SJSA1 (cell line): Measurements from ENCODE around the gene NCBP2L. TPM values are rescaled to one million over a fixed set of nuclear protein-coding genes. Genes with fewer than 3 reads are reported as not detected.

Source experiments
- DNase-seq, 2 experiments: peaks; one replicate each; pipeline ENCODE4 v3.0.0-alpha.2; 2015 to 2020; ENCODE audit warnings: low spot score in 2 of 2, low read depth in 1 of 2
- H3K27ac ChIP-seq: fragments of 250-450 bp; sonication (Bioruptor Pico); 2 replicates; pipeline ENCODE4 v1.5.1; 2020; ENCODE audit warnings: mild to moderate bottlenecking, moderate library complexity
- H3K27me3 ChIP-seq: fragments of 250-450 bp; sonication (Bioruptor Pico); replicated peaks from 2 replicates; pipeline ENCODE4 v1.5.1; 2020; ENCODE audit warnings: mild to moderate bottlenecking, moderate library complexity
- H3K36me3 ChIP-seq: fragments of 250-450 bp; sonication (Bioruptor Pico); 2 replicates; pipeline ENCODE4 v1.5.1; 2020; ENCODE audit warnings: mild to moderate bottlenecking
- H3K4me1 ChIP-seq: fragments of 250-450 bp; sonication (Bioruptor Pico); replicated peaks from 2 replicates; pipeline ENCODE4 v1.6.1; 2021; ENCODE audit warnings: mild to moderate bottlenecking
- H3K4me3 ChIP-seq: fragments of 250-450 bp; sonication (Bioruptor Pico); 2 replicates; pipeline ENCODE4 v1.5.1; 2020; ENCODE audit warnings: mild to moderate bottlenecking
- H3K9me3 ChIP-seq: fragments of 250-450 bp; sonication (Bioruptor Pico); replicated peaks from 2 replicates; pipeline ENCODE4 v1.5.1; 2020; ENCODE audit warnings: mild to moderate bottlenecking
- total RNA-seq: library from RNA; depleted of rRNA; stranded (reverse); fragments of >200 nt; shearing (Covaris generic); gene quantifications from 2 replicates; pipeline ENCODE4 v1.2.3, GENCODE V29; 2014; rRNA removed

Gene NCBP2L
- total RNA-seq, 1 experiment from 2014 or later, result not detected

DNA sequence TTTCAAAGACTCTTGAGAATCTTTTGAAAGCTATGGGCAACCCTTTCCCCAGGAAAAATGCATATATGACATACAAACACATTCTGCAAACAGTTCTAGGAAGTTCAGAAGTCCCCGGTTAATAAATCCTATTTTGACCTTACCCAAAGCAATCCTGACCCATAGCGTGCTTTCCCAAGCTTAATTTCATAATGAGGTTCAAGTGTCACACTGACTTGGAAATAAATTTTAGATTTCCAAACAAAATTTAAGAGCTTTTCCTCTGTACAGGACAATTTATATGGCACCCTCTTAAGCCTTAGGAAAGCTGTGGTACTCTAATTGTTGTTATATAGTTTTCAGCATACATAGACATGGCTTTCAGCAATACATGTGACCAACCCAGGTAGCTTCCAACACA, 59.4 kb downstream of the NCBP2L start:
- Histone ChIP-seq H3K27ac (no peak overlapping the region), H3K36me3 (no peaks in the 10 kb centered on the region), H3K4me1 (no peaks in the 10 kb centered on the region), H3K4me3 (no peak overlapping the region), H3K27me3 (no peaks in the 10 kb centered on the region), H3K9me3 (no peaks in the 10 kb centered on the region)
- DNase-seq, result no peak

DNA sequence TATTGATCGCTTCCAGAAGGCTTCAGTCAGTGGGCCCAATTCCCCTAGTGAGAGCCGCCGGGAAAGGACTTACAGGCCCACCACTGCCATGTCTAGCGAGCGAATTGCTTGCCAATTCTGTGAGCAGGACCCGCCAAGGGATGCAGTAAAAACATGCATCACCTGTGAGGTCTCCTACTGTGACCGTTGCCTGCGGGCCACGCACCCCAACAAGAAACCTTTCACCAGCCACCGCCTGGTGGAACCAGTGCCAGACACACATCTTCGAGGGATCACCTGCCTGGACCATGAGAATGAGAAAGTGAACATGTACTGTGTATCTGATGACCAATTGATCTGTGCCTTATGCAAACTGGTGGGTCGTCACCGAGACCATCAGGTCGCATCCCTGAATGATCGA, 63.4 kb downstream of the NCBP2L start:
- Histone ChIP-seq H3K4me3 (no peak overlapping the region), H3K4me1 (no peaks in the 10 kb centered on the region), H3K9me3 (no peaks in the 10 kb centered on the region), H3K36me3 (no peaks in the 10 kb centered on the region), H3K27me3 (no peaks in the 10 kb centered on the region), H3K27ac (no peak overlapping the region)
- DNase-seq, result no peak

- no peaks in the 10 kb centered on the region for H3K36me3 ChIP-seq
- H3K27me3 ChIP-seq, result no peaks in the 10 kb centered on the region
- no peak overlapping the region for H3K4me3 ChIP-seq
- H3K27ac ChIP-seq, result no peak overlapping the region
- no peaks in the 10 kb centered on the region for H3K9me3 ChIP-seq
- H3K4me1 ChIP-seq, result no peaks in the 10 kb centered on the region
- DNase-seq, result no peak
Observed at GRCh38 chrX:107842715-107843400, 65.3 kb downstream of the NCBP2L start.

Other genes starting within 250 kb of the NCBP2L start
- 72.0 and 117 TPM in 2 replicates for gene PRPS1, start 149.2 kb upstream of the NCBP2L start, total RNA-seq
- gene TSC22D3, start 1.9 kb upstream of the NCBP2L start, total RNA-seq, result 20.0 and 28.1 TPM in 2 replicates
- gene MID2, start 48.1 kb downstream of the NCBP2L start, total RNA-seq, result 5.6 and 11.6 TPM in 2 replicates
- not detected in 2 replicates for gene TEX13B, start 204.6 kb downstream of the NCBP2L start, total RNA-seq